Uterus (tissue), 4 donors: Measurements from ENCODE around the gene IFIT1B. TPM values are rescaled to one million over a fixed set of nuclear protein-coding genes. Genes with fewer than 3 reads are reported as not detected.

Experiments
- DNase-seq, 2 donors: peaks; one replicate each; pipeline ENCODE4 v3.0.0-alpha.2; 2019 to 2020
- H3K27ac ChIP-seq, 2 donors: fragments of 200-600 bp; sonication (generic); 1 replicate in 1 of 2; 2 replicates in 1 of 2; pipeline ENCODE4 v1.5.1; 2016 to 2018
- H3K27me3 ChIP-seq, 2 donors: fragments of 200-600 bp; sonication (generic); one replicate each; pipeline ENCODE4 v1.5.1; 2018 to 2019; ENCODE audit warnings: control low read depth in 1 of 2
- H3K36me3 ChIP-seq, 2 donors: fragments of 200-600 bp; sonication (generic); one replicate each; pipeline ENCODE4 v1.5.1; 2019; ENCODE audit warnings: control low read depth in 1 of 2
- H3K4me1 ChIP-seq, 2 donors: fragments of 200-600 bp; sonication (generic); one replicate each; pipeline ENCODE4 v1.5.1; 2018 to 2019; ENCODE audit warnings: control low read depth in 1 of 2
- H3K4me3 ChIP-seq, 2 donors: fragments of 200-600 bp; sonication (generic); 1 replicate in 1 of 2; 2 replicates in 1 of 2; pipeline ENCODE4 v1.5.1; 2018 to 2019; ENCODE audit warnings: mild to moderate bottlenecking in 1 of 2
- H3K9me3 ChIP-seq, 2 donors: fragments of 200-600 bp; sonication (generic); one replicate each; pipeline ENCODE4 v1.5.1; 2019; ENCODE audit warnings: control low read depth in 1 of 2
- POLR2A ChIP-seq, 2 donors: fragments of 450-650 bp; IDR thresholded peaks; one replicate each; pipeline ENCODE4 v1.6.1; 2016; ENCODE audit warnings: antibody characterized with exemption in 2 of 2, mild to moderate bottlenecking in 1 of 2, moderate library complexity in 1 of 2
- intact Hi-C: fragments of 100-400 bp; cut with DNase I; formaldehyde crosslinking; loops from one replicate; pipeline ENCODE4 v1.15.1; 2023; ENCODE audit warnings: low total_unique reads
- total RNA-seq, 4 donors: library from RNA; depleted of rRNA in 3 of 4; stranded (reverse); fragments of >200 nt in 3 of 4; gene quantifications; one replicate each; pipeline versions ENCODE4 v1.1.0 to v1.2.4, GENCODE V29; 2014 to 2023
- TF ChIP-seq, protein P1 (sequence below), 4 experiments: fragments of 200-600 bp in 2 of 4; fragments of 450-650 bp in 2 of 4; sonication (generic) in 2 of 4; IDR thresholded peaks; one replicate each; pipeline ENCODE4 v1.5.1; 2016 to 2019; ENCODE audit warnings: antibody characterized with exemption in 4 of 4, mild to moderate bottlenecking in 2 of 4, moderate library complexity in 1 of 4
- donor health status: DM: yes; HTN: yes; CAD: no.

The IFIT1B gene
- total RNA-seq, 4 donors from 2014 or later: 1.1 TPM; not detected in 3

DNA sequence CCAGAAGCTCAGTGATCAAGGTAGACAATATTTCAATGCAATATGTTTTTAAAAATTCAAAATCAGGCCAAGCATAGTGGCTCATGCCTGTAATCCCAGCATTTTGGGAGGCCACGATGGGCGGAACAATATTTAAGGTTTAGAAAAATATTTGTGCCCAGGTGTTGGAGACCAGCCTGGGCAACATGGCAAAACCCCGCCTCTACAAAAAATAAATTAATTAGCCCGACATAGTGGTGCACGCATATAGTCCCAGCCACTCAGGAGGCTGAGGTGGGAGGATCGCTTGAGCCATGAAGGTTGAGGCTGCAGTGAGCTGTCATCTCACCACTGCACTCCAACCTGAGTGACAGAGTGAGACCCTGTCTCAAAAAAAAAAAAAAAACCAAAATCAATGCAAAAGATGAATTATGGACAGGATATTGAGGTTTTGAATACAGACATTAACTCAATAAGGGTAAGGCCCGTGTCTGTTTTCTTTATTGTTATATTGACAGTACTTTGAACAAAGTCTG is 35.6 kb downstream of the IFIT1B start:
- H3K4me3 ChIP-seq: no peak overlapping the region
- intact Hi-C loops: no loop called here
- TF ChIP-seq POLR2A (IDR thresholded peaks at IDR 0.05): no peak
- TF ChIP-seq, protein P1, sequence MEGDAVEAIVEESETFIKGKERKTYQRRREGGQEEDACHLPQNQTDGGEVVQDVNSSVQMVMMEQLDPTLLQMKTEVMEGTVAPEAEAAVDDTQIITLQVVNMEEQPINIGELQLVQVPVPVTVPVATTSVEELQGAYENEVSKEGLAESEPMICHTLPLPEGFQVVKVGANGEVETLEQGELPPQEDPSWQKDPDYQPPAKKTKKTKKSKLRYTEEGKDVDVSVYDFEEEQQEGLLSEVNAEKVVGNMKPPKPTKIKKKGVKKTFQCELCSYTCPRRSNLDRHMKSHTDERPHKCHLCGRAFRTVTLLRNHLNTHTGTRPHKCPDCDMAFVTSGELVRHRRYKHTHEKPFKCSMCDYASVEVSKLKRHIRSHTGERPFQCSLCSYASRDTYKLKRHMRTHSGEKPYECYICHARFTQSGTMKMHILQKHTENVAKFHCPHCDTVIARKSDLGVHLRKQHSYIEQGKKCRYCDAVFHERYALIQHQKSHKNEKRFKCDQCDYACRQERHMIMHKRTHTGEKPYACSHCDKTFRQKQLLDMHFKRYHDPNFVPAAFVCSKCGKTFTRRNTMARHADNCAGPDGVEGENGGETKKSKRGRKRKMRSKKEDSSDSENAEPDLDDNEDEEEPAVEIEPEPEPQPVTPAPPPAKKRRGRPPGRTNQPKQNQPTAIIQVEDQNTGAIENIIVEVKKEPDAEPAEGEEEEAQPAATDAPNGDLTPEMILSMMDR (IDR thresholded peaks at IDR 0.05): no peak
- no peaks in the 10 kb centered on the region for H3K9me3 ChIP-seq
- H3K36me3 ChIP-seq: no peaks in the 10 kb centered on the region
- H3K27ac ChIP-seq: peak overlapping the region; percentile 95
- H3K27me3 ChIP-seq: no peaks in the 10 kb centered on the region
- DNase-seq: no peak
- H3K4me1 ChIP-seq: no peaks in the 10 kb centered on the region

DNA sequence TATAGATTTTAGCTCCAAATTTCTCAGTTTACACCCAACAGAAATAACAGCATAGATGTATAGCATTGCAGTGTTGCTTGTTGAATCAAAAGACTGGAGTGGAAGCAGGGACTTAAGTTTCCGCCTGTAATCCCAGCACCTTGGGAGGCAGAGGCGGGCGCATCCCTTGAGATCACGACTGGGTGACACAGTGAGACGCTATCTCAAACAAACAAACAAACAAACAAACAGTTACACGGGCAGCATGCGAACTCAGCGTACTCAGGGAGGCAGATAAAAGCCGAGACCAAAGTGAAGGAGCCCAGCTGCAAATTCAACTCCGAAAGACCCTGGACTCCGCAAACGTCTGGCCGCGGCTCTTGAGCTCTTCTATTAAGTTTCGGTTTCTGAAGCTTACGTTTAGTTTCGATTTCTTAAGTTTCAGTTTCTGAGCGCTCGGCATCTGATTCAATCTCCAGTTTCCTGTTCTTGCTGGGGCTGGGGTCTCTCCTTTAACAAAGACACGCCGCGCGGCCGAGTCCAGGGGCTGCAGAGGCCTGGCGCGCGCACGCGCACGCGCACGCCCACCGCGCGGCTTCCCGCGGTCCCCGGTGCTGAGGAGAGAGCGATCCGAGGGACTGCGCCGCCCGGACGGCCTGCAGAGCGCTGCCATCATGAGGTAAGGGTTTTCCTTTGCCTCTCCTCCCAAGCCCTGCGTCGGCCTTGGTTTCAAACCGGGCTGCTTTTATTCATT is 36.5 kb downstream of the IFIT1B start, which contains the start of gene IFIT5:
Gene IFIT5, plus strand, starts transcription at position 423 of the 733 bp plus-strand sequence. Its CDS starts 231 bp downstream, at position 654.
- Histone ChIP-seq H3K4me3 (peak within 1 kb of the TSS; percentile 70 to 74), H3K27me3 (no peaks in the 10 kb centered on the region), H3K9me3 (no peaks in the 10 kb centered on the region), H3K36me3 (no peaks in the 10 kb centered on the region), H3K27ac (peak within 1 kb of the TSS; percentile 95), H3K4me1 (no peaks in the 10 kb centered on the region)
- DNase-seq: peak; percentile 74 to 76
- intact Hi-C loops: no loop called here
- TF ChIP-seq, protein P1 (IDR thresholded peaks at IDR 0.05): peak in 1 of 4 experiments; percentile 26
- peak; percentile 70 to 76 for TF ChIP-seq POLR2A (IDR thresholded peaks at IDR 0.05)

GRCh38 chr10:89414879-89415821 is 37.3 kb downstream of the IFIT1B start:
- Histone ChIP-seq H3K27ac (peak overlapping the region; percentile 95), H3K9me3 (no peaks in the 10 kb centered on the region), H3K4me3 (peak overlapping the region; percentile 70 to 74), H3K27me3 (no peaks in the 10 kb centered on the region), H3K36me3 (no peaks in the 10 kb centered on the region), H3K4me1 (no peaks in the 10 kb centered on the region)
- intact Hi-C loops: no loop called here
- DNase-seq: peak; percentile 38 to 46
- TF ChIP-seq POLR2A (IDR thresholded peaks at IDR 0.05): no peak
- TF ChIP-seq, protein P1 (IDR thresholded peaks at IDR 0.05): peak in 1 of 4 experiments; percentile 12

DNA sequence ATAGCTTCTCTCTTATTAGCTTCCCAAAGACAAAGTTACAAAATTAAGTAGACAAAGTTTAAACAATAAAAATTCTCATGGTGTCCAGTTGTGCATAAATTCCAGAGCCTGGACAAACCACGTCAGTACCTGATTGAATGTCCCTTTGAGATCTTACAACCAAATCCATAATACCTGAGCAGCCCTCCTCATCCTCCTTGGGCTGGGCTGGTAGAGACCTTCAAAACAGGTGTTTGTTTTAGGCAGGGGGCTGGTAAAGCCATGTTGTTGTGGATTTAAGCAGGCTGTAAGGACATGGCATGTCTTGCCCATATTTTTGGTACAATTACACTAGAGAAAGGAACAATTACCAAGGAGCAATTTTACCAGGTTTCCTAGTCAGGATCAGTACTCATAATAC is 38.6 kb downstream of the IFIT1B start:
- intact Hi-C loops: no loop called here
- TF ChIP-seq POLR2A (IDR thresholded peaks at IDR 0.05): no peak
- TF ChIP-seq, protein P1 (IDR thresholded peaks at IDR 0.05): no peak
- H3K27ac ChIP-seq: peak overlapping the region; percentile 95
- DNase-seq: no peak
- H3K9me3 ChIP-seq: no peaks in the 10 kb centered on the region
- no peaks in the 10 kb centered on the region for H3K4me1 ChIP-seq
- H3K4me3 ChIP-seq: no peak overlapping the region
- H3K27me3 ChIP-seq: no peaks in the 10 kb centered on the region
- H3K36me3 ChIP-seq: no peaks in the 10 kb centered on the region
